ENCODE measurements around the gene KRT6A.

KRT6A gene

DNA sequence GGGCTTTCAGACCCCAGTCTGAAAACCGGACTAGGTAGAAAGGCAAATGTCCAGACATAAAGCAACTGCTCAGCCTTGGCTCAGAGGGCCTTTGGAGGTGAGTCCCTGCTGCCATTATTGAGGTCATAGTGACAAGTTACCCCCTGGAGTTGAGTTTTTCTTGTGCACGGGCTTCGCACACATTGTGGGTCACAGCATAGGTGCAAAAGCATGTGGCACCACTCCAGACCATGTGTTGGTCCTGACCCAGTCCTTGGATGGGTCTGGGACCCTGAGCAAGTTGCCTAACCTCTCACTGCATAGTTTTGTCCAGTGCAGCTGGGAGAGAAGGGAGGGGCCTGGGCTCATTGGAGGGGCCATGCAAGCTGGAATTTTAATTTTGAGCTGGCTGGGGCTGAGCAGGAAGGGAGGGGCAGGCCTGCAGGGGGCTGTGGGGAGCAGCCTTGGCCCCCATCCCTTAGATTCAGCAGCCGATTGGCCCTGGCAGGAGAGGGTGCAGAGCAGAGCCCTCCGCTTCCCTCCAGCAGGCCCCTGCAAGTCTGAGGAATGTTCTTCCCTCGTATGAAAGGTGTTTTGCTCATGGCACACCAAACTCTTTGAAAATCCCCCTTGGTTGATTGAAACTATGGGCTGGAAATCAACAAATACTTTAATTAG lies 31.3 kb upstream of the KRT6A start:
- DNase-seq (ENCODE audit: low spot score): no peak

DNA sequence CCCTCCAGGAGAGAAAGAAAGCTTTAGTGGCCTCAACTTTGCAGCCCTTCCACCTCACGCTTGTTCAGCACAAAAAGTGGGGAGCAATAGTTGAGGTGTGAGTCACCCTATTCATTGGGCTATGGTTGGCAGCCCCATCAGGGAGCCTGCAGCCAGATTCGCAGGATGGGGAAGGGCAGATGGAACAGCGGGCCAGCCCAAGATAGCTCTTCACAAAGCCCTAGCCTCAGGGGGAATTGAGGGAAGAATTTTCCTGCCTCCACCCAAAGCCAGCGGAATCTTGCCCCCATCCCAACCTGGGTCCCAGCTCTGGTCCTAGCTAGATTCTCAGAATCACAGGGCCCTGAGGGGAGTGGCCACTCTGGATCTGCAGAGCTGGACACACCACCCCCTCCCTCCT lies 30.8 kb upstream of the KRT6A start:
- DNase-seq (ENCODE audit: low spot score): no peak

DNA sequence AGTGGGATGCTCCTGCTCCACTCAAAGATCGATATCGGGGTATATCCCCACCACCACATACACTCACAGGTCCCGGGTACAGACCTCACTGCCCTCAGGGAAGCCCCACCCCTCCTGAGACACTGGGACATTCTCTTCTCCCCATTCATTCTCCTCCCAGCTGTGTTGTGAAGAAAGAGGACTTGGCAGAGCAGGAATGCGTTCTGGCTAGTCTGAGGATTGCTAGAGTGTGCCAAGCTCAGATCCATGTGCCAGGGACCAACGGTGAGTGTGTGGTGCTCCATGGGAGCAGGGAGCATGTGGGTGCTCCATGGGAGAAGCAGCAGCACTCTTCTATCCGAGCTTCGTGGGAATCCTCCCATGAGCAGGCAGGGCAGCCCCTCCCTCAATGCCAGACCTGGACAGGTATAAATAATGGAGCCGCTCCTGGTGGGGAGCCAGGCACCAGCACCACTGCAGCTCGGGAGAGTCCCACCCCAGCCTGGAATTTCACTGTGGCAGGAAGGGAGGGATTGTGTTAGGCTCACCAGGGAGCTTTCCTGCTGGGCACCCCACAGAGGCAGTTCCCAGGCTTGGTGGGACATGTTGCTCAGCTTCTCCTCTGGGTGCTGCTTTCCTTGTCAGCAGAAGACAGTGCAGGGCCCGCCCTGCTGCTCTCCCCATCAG lies 29.4 kb upstream of the KRT6A start:
- no peak for DNase-seq (ENCODE audit: low spot score)

DNA sequence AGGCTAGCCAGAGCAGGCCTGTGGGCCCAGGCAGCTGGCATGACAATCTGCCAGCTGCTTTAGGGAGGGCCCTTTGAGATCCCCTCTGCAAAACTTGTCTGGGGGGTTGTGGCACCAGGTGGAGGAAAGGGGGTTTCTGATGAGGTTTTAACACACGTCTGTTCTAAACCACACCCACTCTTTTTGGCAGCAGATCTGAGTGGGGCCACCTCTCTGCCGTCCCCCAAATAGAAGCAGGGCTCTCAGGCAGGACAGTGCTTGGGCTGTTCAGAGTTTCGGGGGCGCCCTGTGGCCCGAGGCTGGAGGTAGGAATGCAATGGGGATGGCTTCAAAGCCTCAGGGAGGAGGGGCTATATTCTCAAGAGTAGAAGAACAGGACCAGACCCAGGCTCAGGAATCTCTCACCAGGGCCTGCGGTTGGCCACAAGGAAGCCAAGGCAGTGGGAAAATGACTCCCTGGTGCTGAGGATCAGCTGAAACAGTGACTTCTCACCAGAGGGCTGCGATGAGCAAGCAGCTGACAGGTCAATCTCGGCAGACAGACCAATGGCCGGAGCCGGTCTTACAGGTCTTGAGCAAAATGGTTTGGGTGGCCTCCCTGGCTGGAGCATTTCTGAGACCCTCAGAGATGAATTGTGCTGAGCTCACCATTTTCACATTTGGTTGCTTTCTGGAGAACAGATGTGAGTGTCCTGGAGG lies 28.7 kb upstream of the KRT6A start:
- DNase-seq (ENCODE audit: low spot score): no peak

DNA sequence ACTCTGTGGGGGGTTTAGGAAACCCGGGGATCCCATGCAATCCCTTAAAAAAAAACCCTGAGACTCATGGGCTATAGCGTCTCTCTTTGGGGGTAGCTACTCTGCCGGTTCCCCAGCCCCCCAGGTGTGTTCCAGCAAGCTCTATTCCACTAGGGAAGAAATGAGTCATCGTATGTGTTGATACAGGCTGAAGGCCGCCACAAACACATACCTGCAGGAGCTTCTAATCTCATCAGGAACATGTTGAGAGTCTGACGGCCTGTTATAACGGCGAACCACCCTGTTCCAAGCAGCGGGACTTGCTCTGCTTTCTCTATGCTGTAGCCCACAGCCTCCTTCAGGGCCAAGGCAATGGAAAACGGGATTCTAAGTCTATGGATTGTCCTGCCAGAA lies 28.1 kb upstream of the KRT6A start:
- no peak for DNase-seq (ENCODE audit: low spot score)

DNA sequence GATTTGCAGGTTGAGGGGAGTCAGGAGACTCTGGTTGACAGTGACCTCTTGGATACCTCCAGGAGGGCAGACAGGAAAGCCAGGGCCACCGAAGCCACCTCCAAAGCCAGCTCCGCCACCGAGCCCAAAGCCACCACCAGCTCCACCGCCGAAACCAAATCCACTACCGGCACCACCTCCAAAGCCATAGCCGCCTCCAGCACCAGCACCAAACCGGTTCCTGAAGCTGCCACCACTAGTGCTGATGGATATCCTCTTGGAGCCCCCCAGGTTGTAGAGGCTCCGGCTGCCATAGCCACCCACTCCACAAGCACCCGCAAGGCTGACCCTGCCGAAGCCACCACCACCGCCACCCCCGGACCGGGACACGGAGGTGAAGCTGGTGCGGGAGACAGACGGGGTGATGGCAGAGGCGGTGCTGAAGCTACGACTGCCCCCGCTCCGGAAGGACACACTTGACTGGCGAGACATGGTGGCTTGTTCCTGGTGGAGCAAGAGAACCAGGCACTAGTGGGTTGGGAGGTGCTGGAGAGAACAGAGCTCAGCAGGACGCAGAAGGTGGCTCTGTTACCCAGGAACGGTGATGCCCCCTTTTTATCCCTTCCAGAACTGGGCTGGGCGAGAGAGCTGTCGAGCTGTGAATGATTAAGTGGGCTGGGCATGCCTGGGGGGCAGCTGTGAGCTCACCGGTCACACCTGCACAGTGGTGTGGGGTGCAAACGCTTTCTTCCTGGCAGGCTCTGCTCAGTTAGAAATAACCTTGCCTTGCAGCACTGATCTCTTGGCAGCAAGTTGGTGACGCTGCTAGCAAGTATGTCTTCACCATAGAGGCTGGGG lies 27.0 kb upstream of the KRT6A start, which contains the start of gene KRT5:
Gene KRT5, minus strand, starts transcription at position 569 of the 837 bp plus-strand sequence. Its CDS starts 98 bp downstream, at position 471.
- DNase-seq (ENCODE audit: low spot score): no peak

DNA sequence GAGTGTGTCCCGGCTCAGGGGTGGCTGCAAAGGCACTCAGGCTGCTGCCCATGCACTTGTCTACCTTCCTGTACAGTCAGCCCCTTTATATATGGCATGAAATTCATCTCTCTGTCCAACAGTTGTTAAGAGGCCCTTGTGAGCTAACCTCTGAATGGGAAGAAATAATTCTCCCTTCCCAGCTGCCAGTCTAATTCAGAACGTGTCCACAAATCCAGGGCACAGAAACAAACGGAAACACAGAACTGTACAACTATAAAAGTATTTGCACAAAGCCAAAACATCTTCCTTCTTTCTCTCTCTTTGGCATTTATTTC lies 26.3 kb upstream of the KRT6A start:
- no peak for DNase-seq (ENCODE audit: low spot score)

DNA sequence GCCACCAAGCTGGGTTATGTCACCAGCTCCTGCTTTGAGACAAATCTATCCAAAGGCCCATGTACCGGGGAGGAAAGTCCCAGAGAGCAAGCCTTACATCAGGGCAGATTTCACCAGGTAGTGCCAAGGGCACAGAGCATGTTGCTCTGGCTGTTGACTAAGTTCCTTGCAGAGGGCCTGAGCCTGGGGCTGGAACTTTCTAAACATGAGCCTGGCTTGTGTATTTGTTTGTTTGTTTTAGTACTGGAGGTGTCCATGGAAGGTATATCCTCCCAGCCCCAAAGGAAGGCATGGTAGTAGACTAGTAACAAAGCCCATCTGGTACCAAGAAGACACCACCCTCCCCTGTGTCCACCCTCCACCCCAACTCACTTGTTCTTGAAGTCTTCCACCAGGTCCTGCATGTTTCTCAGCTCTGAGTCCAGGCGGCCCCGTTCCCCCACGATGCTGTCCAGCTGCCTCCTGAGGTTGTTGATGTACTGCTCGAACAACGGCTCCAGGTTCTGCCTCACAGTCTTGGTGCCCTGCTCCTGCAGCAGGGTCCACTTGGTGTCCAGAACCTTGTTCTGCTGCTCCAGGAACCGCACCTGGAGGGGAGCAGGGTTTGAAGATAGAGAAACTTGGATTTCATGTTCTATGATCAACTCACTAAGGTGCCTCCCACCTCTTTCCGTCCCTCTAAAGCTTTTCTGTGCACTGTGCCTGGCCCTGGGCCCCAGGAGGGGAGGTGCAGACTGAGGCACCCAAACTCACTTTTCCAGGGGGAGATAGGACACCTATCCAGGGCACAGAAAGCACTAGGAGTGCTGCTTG lies 25.7 kb upstream of the KRT6A start:
- no peak for DNase-seq (ENCODE audit: low spot score)

DNA sequence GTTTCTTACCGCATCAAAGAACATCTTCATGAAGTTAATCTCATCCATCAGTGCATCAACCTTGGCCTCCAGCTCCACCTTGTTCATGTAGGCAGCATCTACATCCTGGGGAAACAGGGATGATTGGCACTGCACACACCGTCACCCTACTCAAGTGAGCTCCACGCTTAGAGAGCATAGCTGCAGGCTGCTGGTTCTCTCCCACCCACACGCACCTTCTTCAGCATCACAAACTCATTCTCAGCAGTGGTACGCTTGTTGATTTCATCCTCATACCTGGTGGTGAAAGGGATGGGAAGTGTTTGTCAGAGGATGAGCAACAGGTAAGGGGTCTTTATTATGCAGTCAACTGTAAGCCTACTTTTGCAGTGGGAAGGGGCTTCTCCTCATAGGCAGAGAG lies 24.8 kb upstream of the KRT6A start:
- no peak for DNase-seq (ENCODE audit: low spot score)

DNA sequence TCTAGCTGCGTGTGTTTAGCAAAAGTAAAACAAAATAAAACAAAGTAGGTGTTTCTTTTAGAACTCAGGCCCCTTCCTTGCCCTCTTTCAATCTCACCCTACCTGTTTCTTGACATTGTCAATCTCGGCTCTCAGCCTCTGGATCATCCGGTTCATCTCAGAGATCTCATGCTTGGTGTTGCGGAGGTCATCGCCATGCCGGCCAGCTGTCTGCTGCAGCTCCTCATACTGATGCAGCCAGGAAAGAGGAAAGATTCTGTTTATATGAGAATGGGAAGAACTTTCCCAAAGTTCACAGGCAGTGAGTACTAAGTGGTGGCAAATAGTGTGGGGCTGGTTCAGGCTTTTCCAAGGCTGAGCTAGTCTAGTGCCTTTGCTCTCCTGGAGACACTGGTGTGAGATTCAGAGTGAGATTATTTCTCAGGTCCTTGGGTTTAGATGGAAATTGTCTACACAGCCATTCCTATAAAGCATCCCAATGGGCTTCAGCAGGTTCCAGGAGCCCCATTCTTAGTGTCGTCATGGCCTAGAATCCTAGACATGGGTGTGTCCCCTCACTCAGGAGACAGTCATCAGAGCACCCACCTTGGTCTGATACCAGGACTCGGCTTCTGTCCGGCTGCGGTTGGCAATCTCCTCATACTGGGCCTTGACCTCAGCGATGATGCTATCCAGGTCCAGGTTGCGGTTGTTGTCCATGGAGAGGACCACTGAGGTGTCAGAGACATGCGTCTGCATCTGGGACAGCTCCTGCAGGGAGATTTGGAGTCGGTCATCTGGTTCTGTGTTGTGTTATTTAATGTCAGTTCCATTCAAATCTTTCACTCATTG lies 24.2 kb upstream of the KRT6A start:
- DNase-seq (ENCODE audit: low spot score): no peak

DNA sequence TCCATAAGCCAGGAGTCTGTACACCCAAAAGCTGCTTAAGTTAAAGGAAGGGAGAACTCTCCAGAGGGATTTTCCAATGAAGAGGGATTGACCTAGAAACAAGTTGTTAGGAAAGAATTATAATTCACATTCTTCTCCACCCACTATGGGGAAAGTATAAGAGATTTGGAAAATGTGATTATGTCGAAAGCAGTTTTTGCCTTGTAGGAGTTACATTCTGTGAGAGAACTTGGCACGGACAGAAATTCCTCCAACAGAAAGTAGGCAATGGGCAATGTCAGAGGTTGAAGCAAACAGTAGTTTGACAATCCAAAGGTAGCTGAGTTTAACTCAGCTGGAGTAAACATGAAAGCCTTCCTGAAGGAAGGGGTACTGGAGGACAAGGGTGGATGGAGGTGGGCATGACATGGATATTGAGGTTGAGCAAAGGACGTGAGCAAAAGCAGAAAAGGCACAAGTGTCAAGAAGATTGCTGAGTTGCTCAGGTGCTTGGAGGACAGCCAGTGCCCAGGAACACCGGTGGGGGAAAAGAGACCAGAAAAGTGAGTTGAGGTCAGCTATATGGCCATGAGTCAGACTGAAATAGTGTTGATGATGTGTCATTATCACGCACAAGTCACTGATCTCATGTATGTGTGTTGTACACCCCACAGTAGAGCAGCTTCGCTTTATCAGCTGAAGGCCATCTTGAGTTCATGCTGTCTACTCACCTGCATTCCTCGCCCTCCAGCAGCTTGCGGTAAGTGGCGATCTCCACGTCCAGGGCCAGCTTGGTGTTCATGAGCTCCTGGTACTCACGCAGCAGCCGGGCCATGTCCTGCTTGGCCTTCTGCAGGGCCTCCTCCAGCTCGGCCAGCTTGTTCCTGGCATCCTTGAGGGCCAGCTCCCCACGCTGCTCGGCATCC lies 23.1 kb upstream of the KRT6A start:
- DNase-seq (ENCODE audit: low spot score): no peak

DNA sequence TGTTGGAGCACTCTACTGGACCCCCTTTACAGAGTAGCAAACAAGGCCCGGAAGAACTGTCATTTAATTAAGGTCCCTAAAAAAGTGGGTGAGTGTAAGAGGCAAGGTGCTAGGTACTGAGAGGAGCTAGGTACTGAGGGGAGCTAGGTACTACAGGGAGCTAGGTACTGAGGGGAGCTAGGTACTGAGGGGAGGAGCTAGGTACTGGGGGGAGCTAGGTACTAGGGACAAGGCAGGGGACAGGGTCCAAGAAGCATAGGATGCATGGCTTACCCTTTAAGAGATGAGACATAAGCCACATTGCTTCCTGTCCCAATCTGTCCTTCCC lies 22.2 kb upstream of the KRT6A start:
- no peak for DNase-seq (ENCODE audit: low spot score)

DNA sequence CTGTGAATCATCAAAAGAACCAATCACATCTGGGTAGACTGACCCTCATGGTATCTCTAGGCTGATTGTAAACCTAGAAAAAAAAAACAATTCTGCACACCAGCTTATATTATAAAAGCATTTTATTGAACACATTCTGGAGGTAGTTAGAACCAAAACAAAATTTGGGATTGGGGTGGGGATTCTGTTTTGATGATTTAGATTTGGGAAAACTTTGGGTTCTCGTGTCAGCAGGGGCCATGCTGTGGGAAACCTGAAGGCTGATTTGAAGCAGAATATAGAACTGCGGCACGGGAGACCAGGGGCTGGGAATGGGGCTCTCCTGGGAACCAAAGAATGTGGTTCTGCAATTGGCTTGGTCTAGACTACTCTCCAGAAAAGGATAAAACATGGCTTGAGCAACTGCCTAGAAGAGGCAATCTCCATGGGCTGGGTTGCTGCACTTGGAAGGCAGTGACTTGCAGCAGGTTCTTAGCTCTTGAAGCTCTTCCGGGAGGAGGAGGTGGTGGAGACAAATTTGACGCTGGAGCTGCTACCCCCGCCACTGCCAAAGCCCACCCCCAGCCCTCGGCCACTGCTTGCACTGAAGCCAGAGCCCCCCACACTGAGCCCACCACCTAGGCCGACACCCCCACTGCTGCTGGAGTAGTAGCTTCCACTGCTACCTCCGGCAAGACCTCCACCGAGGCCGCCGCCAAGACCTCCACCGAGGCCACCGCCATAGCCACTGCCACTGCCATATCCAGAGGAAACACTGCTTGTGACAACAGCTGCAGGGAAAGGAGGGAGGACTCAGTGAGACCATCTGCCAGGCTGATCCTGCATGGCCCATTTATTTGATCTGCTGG lies 21.6 kb upstream of the KRT6A start:
- no peak for DNase-seq (ENCODE audit: low spot score)

DNA sequence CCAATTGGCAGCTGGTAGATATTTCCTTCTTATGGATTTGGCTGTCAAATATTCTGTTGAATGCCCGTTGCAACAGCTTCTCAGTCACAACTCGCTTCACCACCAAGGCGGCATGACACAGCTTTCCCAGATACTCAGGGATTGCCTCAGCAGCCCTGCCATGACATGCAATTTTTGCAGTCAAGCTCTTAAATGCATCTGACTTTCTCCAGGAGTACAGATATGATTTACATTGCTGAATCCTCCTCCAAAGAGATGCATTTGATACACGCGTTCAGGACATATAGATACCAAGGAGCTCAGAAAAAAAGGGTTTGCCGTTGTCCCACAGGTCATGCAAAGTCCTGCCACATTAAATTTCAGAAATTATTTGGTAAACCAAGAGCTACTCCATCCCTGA lies 20.7 kb upstream of the KRT6A start:
- DNase-seq (ENCODE audit: low spot score): no peak

DNA sequence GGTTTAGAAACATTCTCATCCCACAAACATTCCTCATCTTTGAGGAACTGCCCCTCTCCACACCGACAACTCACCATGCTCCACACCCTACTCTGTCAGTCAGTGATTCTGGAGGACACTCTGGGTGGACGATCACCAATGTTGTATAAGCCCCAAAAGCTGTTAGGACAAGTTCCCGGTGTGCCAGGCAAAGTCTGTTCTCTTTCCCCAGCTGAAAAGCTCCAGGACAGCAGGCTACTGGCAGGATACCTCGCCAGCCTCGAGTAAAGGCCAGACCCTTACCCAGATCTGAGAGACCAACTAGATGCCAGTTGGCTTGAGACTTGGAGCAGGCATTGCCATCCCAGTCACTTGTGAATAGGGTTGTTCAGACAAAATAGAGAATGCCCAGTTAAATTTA lies 15.2 kb upstream of the KRT6A start:
- no peak for DNase-seq (ENCODE audit: low spot score)

DNA sequence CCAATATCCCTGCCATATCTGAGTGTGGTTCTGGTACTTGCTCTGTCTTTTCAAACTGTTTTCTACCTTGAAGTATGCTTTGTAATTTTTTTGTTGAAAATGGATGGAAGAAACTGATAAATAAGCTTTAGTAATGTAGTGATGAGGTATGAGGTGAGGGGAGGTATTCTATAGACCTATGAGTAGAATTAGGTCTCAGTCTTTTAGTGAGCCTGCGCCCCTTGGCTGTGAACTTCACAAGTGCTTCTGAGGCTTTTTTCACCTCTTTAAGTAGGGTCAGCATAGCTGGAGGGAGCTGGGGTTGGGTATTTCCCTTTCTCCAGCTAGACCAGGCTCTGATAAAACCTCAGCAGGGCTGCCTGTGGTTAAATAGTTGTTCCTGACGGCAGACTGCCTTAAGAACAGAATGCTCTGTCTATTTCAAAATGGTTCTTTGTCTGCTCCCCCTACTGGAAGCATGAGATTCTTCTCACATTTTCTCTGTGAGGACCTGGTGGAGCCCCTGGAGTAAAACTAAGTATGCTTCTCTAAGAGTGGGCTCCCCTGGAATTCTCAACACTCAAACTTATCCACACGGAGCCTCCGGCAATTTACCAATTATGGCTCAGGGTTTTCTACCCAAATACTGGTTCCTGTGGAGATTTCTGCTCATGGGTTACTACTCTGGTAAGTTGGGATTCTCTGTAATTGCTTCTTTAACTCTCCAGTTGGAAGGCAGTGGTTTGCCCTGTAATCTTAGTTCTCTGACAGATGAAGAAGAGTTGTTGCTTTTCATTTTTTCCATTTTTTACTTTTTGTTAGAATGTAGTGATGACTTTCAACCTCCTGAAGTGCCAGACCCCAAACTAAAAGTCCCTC lies 14.0 kb upstream of the KRT6A start:
- DNase-seq (ENCODE audit: low spot score): no peak

DNA sequence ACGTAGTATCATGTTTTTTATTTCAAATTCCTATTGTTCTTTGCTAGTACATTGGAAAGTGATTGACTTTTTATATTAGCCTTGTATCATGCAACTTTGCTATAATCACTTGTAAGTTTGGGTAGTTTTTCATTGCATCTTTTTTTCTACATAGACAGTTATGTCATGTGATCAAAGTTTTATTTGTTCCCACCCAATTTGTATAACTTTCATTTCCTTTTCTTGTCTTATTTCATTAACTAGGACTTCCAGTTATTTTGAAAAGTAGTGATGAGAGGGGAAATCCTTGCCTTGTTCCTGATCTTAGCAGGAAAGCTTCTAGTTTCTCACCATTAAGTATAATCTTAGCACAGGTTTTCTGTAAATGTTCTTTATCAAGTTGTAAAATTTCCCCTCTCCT lies 9.8 kb upstream of the KRT6A start:
- DNase-seq (ENCODE audit: low spot score): no peak

DNA sequence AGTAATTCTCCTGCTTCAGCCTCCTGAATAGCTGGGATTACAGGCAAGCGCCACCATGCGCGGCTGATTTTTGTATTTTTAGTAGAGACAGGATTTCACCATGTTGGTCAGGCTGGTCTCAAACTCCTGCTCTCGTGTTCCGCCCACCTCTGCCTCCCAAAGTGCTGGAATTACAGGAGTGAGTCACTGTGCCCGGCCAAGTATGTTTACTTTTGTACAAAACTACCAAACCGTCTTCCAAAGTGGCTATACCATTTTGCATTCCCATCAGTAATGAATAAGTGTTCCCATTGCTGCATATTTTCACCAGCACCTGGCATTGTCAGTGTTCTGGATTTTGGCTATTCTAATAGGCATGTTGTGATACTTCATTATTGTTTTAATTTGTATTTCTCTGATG lies 8.4 kb upstream of the KRT6A start:
- DNase-seq (ENCODE audit: low spot score): no peak

Measured in hematopoietic multipotent progenitor cell treated with erythropoietin and hydrocortisone succinate and interleukin-3 and kit ligand, for 15 days (in vitro differentiated cells).